ENCODE results near the gene OR1K1.
A peak's percentile ranks its signal among the peaks of the same experiment; 100 is the strongest.
"Not testable (repeated sequence)": the region's sequence is repeated elsewhere in the genome, so short reads cannot be mapped to it uniquely, and the experiment has no call there.

OR1K1 gene, protein sequence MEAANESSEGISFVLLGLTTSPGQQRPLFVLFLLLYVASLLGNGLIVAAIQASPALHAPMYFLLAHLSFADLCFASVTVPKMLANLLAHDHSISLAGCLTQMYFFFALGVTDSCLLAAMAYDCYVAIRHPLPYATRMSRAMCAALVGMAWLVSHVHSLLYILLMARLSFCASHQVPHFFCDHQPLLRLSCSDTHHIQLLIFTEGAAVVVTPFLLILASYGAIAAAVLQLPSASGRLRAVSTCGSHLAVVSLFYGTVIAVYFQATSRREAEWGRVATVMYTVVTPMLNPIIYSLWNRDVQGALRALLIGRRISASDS

GRCh38 chr9:122800066-122801060, at the start of gene OR1K1:
OR1K1 (plus strand) TSS chr9:122800123; CDS start chr9:122800123, 0 bp downstream.
- DNase-seq, result no peak

DNA sequence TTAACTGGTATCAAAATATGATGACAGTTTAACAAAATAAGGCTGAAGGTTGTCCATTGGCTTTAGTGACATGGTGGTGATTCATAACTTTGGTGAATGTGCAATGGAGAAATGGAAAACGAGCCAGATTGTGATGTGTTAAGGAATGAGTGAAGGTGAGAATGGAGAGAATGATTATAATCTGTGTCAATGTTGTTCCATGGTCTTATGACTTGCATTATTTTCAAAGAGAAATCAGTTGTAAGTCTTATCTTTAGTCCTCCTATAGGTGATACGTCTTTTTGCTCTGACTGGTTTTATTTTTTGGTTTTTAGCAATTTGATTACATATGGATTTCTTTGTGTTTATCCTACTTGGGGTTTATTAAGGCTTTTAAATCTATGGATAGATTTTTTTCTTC, 45.1 kb upstream of the OR1K1 start:
- DNase-seq, result no peak

GRCh38 chr9:122767817-122768216, 32.1 kb upstream of the OR1K1 start:
- DNase-seq, result no peak

GRCh38 chr9:122777052-122777451, 22.9 kb upstream of the OR1K1 start:
- DNase-seq, result no peak

DNA sequence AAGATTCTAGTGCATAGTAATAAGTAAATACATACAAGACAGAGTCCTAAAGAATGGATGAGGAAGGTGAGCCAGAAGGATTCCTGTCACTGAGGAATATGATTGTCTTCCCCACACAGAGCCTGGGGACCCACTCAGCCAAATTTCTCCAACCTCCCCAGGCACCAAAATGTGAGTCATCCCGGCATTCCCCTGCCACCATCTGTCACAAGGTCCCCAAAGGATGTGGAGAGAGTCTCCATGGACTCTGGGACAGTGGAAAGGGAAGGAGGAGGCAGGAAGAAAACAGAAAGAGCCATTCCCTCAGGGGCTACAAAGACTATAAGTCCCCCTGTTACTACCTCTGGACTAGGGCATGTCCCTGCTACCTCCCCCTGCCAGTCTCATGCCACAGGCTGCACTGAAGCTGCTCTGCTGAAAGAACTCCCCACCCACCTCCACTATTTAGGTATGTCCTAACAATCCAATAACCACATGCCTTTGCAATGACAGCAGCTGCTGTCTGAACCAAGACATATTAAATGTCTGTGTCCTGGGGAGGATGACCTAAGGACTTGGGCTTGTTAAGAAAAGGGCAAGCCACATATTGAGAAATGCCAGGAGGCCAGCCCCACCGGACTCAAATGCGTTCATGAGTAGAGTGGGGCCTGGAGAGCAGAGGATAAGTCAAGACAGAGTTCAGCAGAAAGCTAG, 21.8 kb upstream of the OR1K1 start:
- no peak for DNase-seq

GRCh38 chr9:122779181-122779580, 20.7 kb upstream of the OR1K1 start:
- DNase-seq, result no peak

DNA sequence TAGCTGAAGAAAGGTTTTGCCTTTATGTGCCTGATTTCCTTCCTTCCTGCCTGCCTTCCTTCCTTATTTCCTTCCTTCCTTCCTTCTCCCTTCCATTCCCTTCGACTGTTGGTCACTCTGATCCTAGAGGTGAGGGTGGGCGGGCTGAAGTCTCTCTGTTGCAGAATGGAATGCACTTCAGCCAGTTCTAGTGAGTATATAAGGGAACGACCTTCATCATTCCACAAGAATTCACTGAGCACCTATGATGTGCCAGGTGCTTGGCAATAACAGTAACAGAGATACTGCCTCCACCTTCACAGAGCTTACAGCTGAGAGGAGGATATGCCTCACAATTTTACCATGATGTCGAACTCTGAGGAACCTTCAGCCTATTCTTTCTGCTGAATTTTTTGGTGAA, 19.9 kb upstream of the OR1K1 start:
- DNase-seq, result no peak

DNA sequence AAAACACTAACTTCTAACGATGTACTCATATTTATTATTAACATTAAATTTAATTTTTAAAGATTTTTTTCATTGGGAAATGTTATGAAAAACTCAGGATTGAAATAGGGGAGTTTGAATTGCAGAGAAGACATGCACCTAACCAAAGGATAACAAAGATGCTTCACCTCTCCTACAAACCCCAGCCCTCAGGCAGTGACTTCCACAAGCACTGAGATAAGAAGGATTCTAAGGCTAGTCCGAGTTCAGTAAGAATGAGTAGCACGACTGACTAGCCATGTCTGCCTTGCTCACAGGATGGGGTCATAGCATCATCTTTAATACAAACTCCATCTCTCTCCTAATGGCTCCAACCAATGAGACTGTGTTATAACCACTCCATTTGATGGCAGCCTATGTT, 18.3 kb upstream of the OR1K1 start:
- DNase-seq, result no peak

DNA sequence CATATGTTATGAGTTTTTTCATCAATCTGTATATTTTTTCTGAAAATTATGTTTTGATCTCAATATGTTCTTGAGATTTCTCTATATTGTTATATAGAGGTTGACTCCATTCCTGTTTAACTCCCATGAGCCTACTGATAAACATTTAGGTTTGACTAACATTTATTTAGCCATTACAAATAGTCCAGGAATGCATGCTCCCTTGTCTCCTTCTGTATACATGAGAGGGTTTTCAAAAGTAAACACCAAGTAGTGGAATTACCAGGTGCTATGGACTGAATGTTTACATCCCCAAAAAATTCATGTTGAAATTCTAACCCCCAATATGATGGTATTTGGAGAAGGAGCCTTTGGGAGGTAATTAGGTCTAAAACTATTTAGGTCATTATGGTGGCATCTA, 14.7 kb upstream of the OR1K1 start:
- no peak for DNase-seq

- DNase-seq, result no peak
Observed at GRCh38 chr9:122786338-122786737, 13.6 kb upstream of the OR1K1 start.

DNA sequence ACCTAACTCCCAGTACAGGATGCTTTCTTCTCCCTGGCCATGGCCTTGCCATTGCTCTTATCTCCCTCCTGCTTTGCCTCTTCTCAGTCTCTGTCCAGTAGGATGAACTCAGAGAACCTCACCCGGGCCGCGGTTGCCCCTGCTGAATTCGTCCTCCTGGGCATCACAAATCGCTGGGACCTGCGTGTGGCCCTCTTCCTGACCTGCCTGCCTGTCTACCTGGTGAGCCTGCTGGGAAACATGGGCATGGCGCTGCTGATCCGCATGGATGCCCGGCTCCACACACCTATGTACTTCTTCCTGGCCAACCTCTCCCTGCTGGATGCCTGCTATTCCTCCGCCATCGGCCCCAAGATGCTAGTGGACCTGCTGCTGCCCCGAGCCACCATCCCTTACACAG, 11.1 kb upstream of the OR1K1 start, which contains the start of gene OR5C1:
Gene OR5C1 (plus strand): TSS at position 103 of the 400 bp plus-strand sequence. CDS start 0 bp downstream, at position 103.
- DNase-seq, result no peak

DNA sequence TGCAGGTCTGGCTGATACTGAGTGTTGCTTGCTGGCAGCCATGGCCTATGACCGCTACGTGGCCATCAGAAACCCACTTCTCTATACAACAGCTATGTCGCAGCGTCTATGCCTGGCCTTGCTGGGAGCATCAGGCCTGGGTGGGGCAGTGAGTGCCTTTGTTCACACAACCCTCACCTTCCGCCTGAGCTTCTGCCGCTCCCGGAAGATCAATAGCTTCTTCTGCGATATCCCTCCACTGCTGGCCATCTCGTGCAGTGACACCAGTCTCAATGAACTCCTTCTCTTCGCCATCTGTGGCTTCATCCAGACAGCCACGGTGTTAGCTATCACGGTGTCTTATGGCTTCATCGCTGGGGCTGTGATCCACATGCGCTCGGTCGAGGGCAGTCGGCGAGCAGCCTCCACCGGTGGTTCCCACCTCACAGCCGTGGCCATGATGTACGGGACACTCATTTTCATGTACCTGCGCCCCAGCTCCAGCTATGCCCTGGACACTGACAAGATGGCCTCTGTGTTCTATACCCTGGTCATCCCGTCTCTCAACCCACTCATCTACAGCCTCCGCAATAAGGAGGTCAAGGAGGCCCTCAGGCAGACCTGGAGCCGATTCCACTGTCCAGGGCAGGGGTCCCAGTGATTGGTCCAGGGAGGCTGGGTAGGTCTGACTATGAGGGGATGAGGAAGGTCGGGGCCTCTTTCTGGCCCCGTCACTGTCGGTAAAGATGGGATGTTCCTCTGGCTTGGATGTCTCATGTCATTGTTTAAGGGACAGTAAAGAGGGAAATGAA, 10.5 kb upstream of the OR1K1 start:
- DNase-seq, result no peak

DNA sequence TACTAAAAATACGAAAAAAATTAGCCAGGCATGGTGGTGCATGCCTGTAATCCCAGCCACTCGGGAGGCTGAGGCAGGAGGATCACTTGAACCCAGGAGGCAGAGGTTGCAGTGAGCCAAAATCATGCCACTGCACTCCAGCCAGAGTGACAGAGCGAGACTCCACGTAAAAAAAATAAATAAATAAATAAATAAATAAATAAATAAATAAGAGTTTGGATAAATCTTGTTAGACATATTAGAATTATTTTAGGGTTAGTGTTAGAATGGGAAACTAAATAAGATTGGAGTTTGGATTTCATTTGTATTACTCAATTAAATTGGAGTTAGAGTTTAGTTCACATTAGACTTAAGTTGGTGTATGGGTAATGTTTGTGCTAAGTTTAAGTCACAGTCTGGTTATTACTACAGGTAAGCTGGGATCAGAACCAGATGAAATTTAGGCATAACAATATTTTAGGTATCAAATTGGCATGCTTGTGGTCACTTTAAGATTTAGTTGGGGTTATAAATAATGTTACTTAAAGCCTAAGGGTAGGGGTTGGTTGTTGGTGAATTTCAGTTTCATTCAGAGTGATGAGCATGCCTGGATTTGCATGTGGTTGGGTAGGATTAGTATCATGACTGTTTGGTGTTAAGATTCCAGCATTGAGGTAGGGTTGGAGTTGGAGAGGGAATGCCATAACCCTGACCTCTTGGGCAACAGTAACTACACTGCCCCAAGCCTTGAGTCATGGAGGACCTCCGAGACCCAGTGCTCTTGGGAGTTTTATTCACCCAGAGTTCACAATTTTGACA, 7.9 kb upstream of the OR1K1 start:
- DNase-seq, result no peak

DNA sequence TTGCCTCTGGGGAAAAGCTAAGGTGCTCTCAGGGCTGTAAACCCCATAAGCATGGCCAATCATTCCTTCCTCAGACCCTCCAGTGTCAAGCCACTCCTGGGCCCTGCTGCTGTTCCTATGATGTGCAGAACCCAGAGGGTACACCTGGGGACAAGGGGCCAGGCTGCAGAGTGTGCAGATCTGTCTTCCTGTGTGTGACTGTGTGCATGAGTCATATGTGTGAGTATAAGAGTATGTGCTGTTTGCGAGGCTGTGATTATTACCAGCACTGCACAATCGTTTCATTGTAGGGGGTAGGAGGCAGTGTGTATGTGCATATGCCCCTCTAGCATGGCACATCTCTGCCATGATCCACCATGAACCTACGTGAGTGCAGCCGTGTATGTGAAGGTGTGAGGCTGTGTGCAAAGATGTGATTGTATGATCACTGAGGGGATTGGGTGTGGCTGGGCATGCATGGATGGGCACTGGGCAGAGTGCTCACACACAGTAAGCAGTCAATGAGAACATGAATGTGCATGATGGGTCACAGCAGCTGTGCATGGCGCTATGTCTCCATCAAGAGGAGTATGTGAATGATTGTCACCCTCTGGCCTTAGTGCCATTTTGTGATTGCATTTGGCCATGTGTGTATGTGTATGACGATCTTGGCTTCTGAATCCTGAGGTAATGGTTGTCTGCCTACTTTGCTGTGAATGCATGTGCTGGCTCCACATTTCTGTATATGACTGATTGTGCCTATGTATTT, 2.4 kb upstream of the OR1K1 start:
- no peak for DNase-seq

GRCh38 chr9:122806661-122807060, 6.7 kb downstream of the OR1K1 start:
- no peak for DNase-seq

- DNase-seq, result no peak
Observed at GRCh38 chr9:122807271-122807900, 7.5 kb downstream of the OR1K1 start.

DNA sequence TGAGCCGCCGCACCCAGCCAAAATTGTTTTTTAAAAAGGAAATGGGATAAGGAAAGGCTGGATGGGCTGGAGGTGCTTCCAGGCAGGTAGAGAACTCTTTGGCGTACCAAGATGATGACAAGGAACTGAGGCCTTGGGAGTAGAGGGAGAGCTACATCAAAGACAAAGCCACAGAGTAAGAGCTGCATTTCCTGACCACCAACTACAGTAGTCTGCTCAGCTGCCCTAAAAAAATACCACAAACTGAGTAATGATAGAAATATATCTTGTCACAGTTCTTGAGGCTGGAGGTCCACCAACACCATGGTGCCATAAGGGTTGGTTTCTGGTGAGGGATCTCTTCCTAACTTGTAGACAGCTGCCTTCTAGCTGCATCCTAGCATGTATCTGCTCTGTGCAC, 8.2 kb downstream of the OR1K1 start:
- no peak for DNase-seq

GRCh38 chr9:122809261-122809660, 9.3 kb downstream of the OR1K1 start:
- not testable (repeated sequence) for DNase-seq

- DNase-seq, result peak; percentile 47
Observed at GRCh38 chr9:122810306-122810946, 10.5 kb downstream of the OR1K1 start.

GRCh38 chr9:122812736-122813135, 12.8 kb downstream of the OR1K1 start:
- no peak for DNase-seq

Measured in GDM1 (cell line).